K562 (cell line): ENCODE results near the gene UBE2M. TPM values are rescaled to one million over a fixed set of nuclear protein-coding genes. Genes with fewer than 3 reads are reported as not detected.

Experiments
- ARID2 ChIP-seq: fragments of 450-650 bp; IDR thresholded peaks from 2 replicates; pipeline ENCODE4 v1.6.1; 2017; ENCODE audit warnings: antibody characterized with exemption, mild to moderate bottlenecking
- BCOR ChIP-seq: fragments of 450-650 bp; IDR thresholded peaks from 2 replicates; pipeline ENCODE4 v1.6.1; 2016
- CHAMP1 ChIP-seq: fragments of 450-650 bp; IDR thresholded peaks from 2 replicates; pipeline ENCODE4 v1.6.1; 2016; ENCODE audit warnings: mild to moderate bottlenecking
- DEAF1 ChIP-seq: fragments of 450-650 bp; formaldehyde crosslinking; IDR thresholded peaks from 2 replicates; pipeline ENCODE4 v1.4.0; 2020; ENCODE audit warnings: mild to moderate bottlenecking, moderate library complexity
- ETS1 ChIP-seq: conservative IDR thresholded peaks from 2 replicates; pipeline ENCODE4 v1.6.1; 2011; ENCODE audit warnings: low read depth, mild to moderate bottlenecking, low read length; ENCODE audit not compliant: control insufficient read depth
- FIP1L1 ChIP-seq: fragments of 200-400 bp; formaldehyde crosslinking; IDR thresholded peaks from 2 replicates; pipeline ENCODE4 v1.6.1; 2018; ENCODE audit warnings: mild to moderate bottlenecking, low read depth, low read length; ENCODE audit not compliant: poor library complexity, severe bottlenecking
- FOXK1 ChIP-seq: sonication (generic); formaldehyde crosslinking; IDR thresholded peaks from 2 replicates; pipeline ENCODE4 v1.8.0; 2022; ENCODE audit warnings: missing genetic modification reagents, mild to moderate bottlenecking, borderline replicate concordance
- HDGF ChIP-seq: fragments of 450-650 bp; IDR thresholded peaks from 2 replicates; pipeline ENCODE4 v1.6.1; 2016
- KAT2B ChIP-seq: IDR thresholded peaks from one replicate; pipeline ENCODE4 v1.6.1; 2012; ENCODE audit warnings: low read depth, mild to moderate bottlenecking, control low read depth, inconsistent platforms, low read length, moderate library complexity
- NKRF ChIP-seq: fragments of 450-650 bp; IDR thresholded peaks from 2 replicates; pipeline ENCODE4 v1.6.1; 2016; ENCODE audit warnings: borderline replicate concordance
- RBM39 ChIP-seq: fragments of 200-400 bp; formaldehyde crosslinking; optimal IDR thresholded peaks from 2 replicates; pipeline ENCODE3; 2018; ENCODE audit warnings: low read depth, low read length
- XRCC3 ChIP-seq: fragments of 450-650 bp; IDR thresholded peaks from 2 replicates; pipeline ENCODE4 v1.6.1; 2017; ENCODE audit warnings: mild to moderate bottlenecking, moderate library complexity
- ZEB2 ChIP-seq: fragments of 450-650 bp; IDR thresholded peaks from 2 replicates; pipeline ENCODE4 v1.6.1; 2016
- polyA plus RNA-seq, 8 experiments: library from polyadenylated mRNA; depleted of rRNA in 4 of 8; stranded (reverse) in 5 of 8; unstranded in 3 of 8; fragments of >200 nt; fragmentation: Nextera tagmentation in 2 of 8; fragmentation: Illumina TruSeq in 1 of 8; extraction: Ambion mirVana in 2 of 8; extraction: Trizol in 1 of 8; gene quantifications; 2 replicates each; pipeline versions ENCODE4 v1.2.1 to v1.2.3, GENCODE V29; 2011 to 2014; ENCODE audit warnings: inconsistent platforms in 1 of 8, missing spikeins in 1 of 8
- total RNA-seq, 7 experiments: library from RNA; depleted of rRNA in 6 of 7; stranded (reverse); fragments of >200 nt in 6 of 7; fragmentation: Illumina TruSeq in 2 of 7; extraction: Trizol in 2 of 7; gene quantifications; 2 replicates each; pipeline versions ENCODE4 v1.2.1 to v1.2.3, GENCODE V29; 2011 to 2021; ENCODE audit warnings: low replicate concordance in 1 of 7
- TF ChIP-seq, protein P1 (sequence below): fragments of 250-450 bp; sonication (Bioruptor Pico); IDR thresholded peaks from 2 replicates; pipeline ENCODE4 v1.9.0; 2021; ENCODE audit warnings: mild to moderate bottlenecking, inconsistent platforms
- TF ChIP-seq, protein P2 (sequence below): fragments of 450-650 bp; formaldehyde crosslinking; IDR thresholded peaks from 2 replicates; pipeline ENCODE4 v1.4.0; 2020; ENCODE audit warnings: mild to moderate bottlenecking, mixed read lengths

Gene UBE2M
- total and polyA plus RNA-seq, 9 of the 15 experiments (the other 6 are each of a cell fraction or from before 2014, with no cell fraction given): 0.92 to 163 (median 85.7) TPM

DNA sequence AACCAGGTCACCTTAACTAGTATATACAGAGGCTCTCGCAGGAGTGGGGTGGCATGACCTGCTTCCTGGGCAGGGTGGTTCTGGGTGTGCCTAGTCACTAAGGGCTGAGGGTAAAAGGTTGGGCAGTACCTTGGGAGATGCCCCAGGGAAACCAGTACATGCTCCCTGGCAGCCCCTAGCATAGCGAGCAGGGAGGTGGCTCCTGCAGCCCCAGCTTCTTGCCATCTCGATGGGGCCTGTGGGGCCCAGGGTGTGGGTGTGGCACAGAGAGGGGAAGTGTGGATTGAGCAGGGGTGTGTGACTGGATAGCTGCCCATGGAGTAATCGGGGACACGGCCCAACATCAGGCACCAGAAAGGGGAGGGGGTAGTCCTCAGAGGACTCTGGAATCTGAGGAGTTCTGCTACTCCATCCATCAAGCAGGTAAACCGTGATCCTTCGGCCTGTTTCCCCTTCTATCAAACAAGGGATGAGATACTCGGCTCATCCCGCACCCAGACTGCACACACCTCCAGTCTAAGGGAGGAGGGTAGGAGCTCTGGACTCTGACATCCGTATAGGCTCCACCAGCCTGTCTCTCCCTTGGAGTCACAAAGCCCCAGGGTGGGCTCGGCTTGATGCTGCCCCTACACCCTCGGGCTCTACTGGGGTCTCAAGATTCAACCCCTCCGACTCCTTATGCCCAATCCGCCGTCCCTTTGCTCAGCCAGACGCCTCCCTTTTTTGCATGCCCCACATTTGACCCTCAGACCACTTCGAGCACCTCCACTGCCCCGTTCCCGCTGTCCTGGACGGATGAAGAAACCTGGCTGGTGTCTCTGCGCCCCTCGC is 39.9 kb downstream of the UBE2M start (continued):
- 0 out of 2 replicates have a peak, but pooled peaks have one; percentile 6 for TF ChIP-seq ETS1
- TF ChIP-seq HDGF: no peak
- no peak for TF ChIP-seq BCOR
- no peak for TF ChIP-seq CHAMP1
- no peak for TF ChIP-seq XRCC3
- TF ChIP-seq, protein P1, sequence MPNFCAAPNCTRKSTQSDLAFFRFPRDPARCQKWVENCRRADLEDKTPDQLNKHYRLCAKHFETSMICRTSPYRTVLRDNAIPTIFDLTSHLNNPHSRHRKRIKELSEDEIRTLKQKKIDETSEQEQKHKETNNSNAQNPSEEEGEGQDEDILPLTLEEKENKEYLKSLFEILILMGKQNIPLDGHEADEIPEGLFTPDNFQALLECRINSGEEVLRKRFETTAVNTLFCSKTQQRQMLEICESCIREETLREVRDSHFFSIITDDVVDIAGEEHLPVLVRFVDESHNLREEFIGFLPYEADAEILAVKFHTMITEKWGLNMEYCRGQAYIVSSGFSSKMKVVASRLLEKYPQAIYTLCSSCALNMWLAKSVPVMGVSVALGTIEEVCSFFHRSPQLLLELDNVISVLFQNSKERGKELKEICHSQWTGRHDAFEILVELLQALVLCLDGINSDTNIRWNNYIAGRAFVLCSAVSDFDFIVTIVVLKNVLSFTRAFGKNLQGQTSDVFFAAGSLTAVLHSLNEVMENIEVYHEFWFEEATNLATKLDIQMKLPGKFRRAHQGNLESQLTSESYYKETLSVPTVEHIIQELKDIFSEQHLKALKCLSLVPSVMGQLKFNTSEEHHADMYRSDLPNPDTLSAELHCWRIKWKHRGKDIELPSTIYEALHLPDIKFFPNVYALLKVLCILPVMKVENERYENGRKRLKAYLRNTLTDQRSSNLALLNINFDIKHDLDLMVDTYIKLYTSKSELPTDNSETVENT: no peak
- TF ChIP-seq RBM39: no peak
- TF ChIP-seq, protein P2, sequence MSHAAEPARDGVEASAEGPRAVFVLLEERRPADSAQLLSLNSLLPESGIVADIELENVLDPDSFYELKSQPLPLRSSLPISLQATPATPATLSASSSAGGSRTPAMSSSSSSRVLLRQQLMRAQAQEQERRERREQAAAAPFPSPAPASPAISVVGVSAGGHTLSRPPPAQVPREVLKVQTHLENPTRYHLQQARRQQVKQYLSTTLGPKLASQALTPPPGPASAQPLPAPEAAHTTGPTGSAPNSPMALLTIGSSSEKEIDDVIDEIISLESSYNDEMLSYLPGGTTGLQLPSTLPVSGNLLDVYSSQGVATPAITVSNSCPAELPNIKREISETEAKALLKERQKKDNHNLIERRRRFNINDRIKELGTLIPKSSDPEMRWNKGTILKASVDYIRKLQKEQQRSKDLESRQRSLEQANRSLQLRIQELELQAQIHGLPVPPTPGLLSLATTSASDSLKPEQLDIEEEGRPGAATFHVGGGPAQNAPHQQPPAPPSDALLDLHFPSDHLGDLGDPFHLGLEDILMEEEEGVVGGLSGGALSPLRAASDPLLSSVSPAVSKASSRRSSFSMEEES (CRISPR knock-in tag): no peak
- TF ChIP-seq ZEB2: 0 out of 2 replicates have a peak, but pooled peaks have one; percentile 18
- peak; percentile 9; the same call in 1 of the 2 replicates for TF ChIP-seq DEAF1
- TF ChIP-seq NKRF: no peak
- TF ChIP-seq FIP1L1: no peak
- no peak for TF ChIP-seq ARID2
- TF ChIP-seq FOXK1 (CRISPR knock-in tag): no peak
- no peak for TF ChIP-seq KAT2B
